GM12878 (cell line): ENCODE results near the gene PRR22. TPM values are rescaled to one million over a fixed set of nuclear protein-coding genes. Genes with fewer than 3 reads are reported as not detected.

Source experiments
- ATAC-seq: fragments of 200-7000 bp; cut with Tn5 transposase; 3 replicates; pipeline ENCODE4 v1.9.1; 2020; ENCODE audit warnings: mild to moderate bottlenecking, moderate library complexity
- BruUV-seq: library from RNA; stranded (reverse); fragments of 400-500 nt; replicated peaks from 2 replicates; lab custom pipeline; 2021; lab: Mats Ljungman, UMichigan
- CTCF ChIA-PET: fragments of 300-600 bp; sonication (Branson Sonifier 250); formaldehyde crosslinking; extraction: SDS; loops from one replicate; lab custom pipeline; 2021; ENCODE audit warnings: inconsistent platforms; lab: Yijun Ruan, JAX
- POLR2A ChIA-PET: fragments of 350-600 bp; formaldehyde crosslinking; extraction: SDS; loops from one replicate; lab custom pipeline; 2021; ENCODE audit warnings: inconsistent platforms; lab: Charles Lee
- RAD21 ChIA-PET: fragments of 300-600 bp; sonication (Branson Sonifier 250); formaldehyde crosslinking; loops from one replicate; lab custom pipeline; 2023; ENCODE audit warnings: antibody characterized with exemption; ENCODE audit not compliant: unreplicated experiment; lab: Charles Lee
- SMC1A ChIA-PET: fragments of 300-600 bp; sonication (Branson Sonifier 250); formaldehyde crosslinking; loops from one replicate; lab custom pipeline; 2023; ENCODE audit not compliant: unreplicated experiment, uncharacterized antibody; lab: Charles Lee
- DNase-seq: peaks from one replicate; pipeline ENCODE4 v3.0.0-alpha.2; 2011; ENCODE audit warnings: low read depth, low spot score
- FAIRE-seq: peaks from 3 replicates; lab custom pipeline; 2011; peaks lifted over from hg19 to GRCh38; lab: Jason Lieb, UNC
- H2AFZ ChIP-seq: 2 replicates; pipeline ENCODE4 v1.6.0; 2011; ENCODE audit warnings: low read depth, low read length, control low read depth; ENCODE audit not compliant: control insufficient read depth
- H3K27ac ChIP-seq: 2 replicates; pipeline ENCODE4 v1.5.1; 2011; ENCODE audit warnings: control low read depth; ENCODE audit not compliant: control insufficient read depth, insufficient read depth
- H3K27me3 ChIP-seq, 2 experiments: replicated peaks in 1 of 2; 2 replicates each; pipeline versions ENCODE4 v1.6.0 to v1.6.1; 2011; ENCODE audit warnings: low read length in 1 of 2; ENCODE audit not compliant: control insufficient read depth in 2 of 2, insufficient read depth in 2 of 2
- H3K36me3 ChIP-seq, 2 experiments: 2 replicates each; pipeline ENCODE4 v1.5.1; 2011; ENCODE audit warnings: low read length in 1 of 2; ENCODE audit not compliant: control insufficient read depth in 2 of 2, insufficient read depth in 2 of 2
- H3K4me1 ChIP-seq: 2 replicates; pipeline ENCODE4 v1.6.1; 2011; ENCODE audit warnings: mild to moderate bottlenecking, low read length, moderate library complexity, mixed read lengths; ENCODE audit not compliant: control insufficient read depth, insufficient read depth
- H3K4me2 ChIP-seq: 2 replicates; pipeline ENCODE4 v1.6.0; 2011; ENCODE audit warnings: control low read depth; ENCODE audit not compliant: control insufficient read depth, insufficient read depth
- H3K4me3 ChIP-seq: fragments of 200-600 bp; sonication (generic); 2 replicates; pipeline ENCODE4 v1.5.1; 2016
- H3K79me2 ChIP-seq: 2 replicates; pipeline ENCODE4 v1.6.0; 2011; ENCODE audit warnings: low read length; ENCODE audit not compliant: control insufficient read depth, insufficient read depth
- H3K9ac ChIP-seq: 2 replicates; pipeline ENCODE4 v1.8.0; 2011; ENCODE audit warnings: low read length, control low read depth, mixed read lengths; ENCODE audit not compliant: control insufficient read depth, insufficient read depth
- H3K9me3 ChIP-seq: replicated peaks from 3 replicates; pipeline ENCODE4 v1.5.1; 2011; ENCODE audit warnings: mild to moderate bottlenecking, low read length; ENCODE audit not compliant: control insufficient read depth, insufficient read depth
- H4K20me1 ChIP-seq: 2 replicates; pipeline ENCODE4 v1.6.0; 2011; ENCODE audit not compliant: control insufficient read depth, insufficient read depth
- CEBPZ ChIP-seq: fragments of 150-350 bp; IDR thresholded peaks from 2 replicates; pipeline ENCODE4 v1.6.1; 2016; ENCODE audit warnings: low read depth, low read length
- CHD4 ChIP-seq: fragments of 200-600 bp; sonication (generic); IDR thresholded peaks from 2 replicates; pipeline ENCODE4 v1.6.1; 2016; ENCODE audit warnings: mild to moderate bottlenecking
- HCFC1 ChIP-seq: fragments of 150-350 bp; IDR thresholded peaks from 2 replicates; pipeline ENCODE4 v1.6.1; 2014; ENCODE audit warnings: low read length
- HSF1 ChIP-seq: fragments of 150-350 bp; IDR thresholded peaks from 2 replicates; pipeline ENCODE4 v1.6.1; 2014; ENCODE audit warnings: mild to moderate bottlenecking, low read depth, low read length
- MEF2B ChIP-seq: fragments of 450-650 bp; IDR thresholded peaks from 2 replicates; pipeline ENCODE4 v1.6.1; 2018; ENCODE audit warnings: mild to moderate bottlenecking, moderate library complexity; ENCODE audit not compliant: partially characterized antibody, poor library complexity, severe bottlenecking
- MXI1 ChIP-seq: fragments of 150-350 bp; IDR thresholded peaks from 2 replicates; pipeline ENCODE4 v1.6.1; 2011; ENCODE audit warnings: low read depth, mild to moderate bottlenecking, inconsistent platforms, low read length, improper control_type of control experiment
- NR2C2 ChIP-seq: IDR thresholded peaks from 2 replicates; pipeline ENCODE4 v1.6.1; 2011; ENCODE audit warnings: borderline replicate concordance, low read depth; ENCODE audit not compliant: control insufficient read depth, insufficient read length
- SMARCA5 ChIP-seq: fragments of 450-650 bp; IDR thresholded peaks from 2 replicates; pipeline ENCODE4 v1.6.1; 2017; ENCODE audit warnings: mild to moderate bottlenecking
- TCF7 ChIP-seq: IDR thresholded peaks from 2 replicates; pipeline ENCODE4 v1.6.1; 2014; ENCODE audit warnings: antibody characterized with exemption, borderline replicate concordance
- WGBS: methylation state at CpG from one replicate; pipeline ENCODE4 v1.1.6; 2016; ENCODE audit warnings: low lambda C conversion rate; ENCODE audit not compliant: insufficient replicate concordance, insufficient coverage; ENCODE audit errors: missing lambda C conversion rate; 5-methylcytosine and 5-hydroxymethylcytosine counted together
- in situ Hi-C: fragments of 300-500 bp; cut with MboI; formaldehyde crosslinking; loops from 9 replicates; pipeline ENCODE4 v1.14.3; 2018; ENCODE audit warnings: mixed read lengths
- intact Hi-C: fragments of 100-400 bp; cut with micrococcal nuclease; formaldehyde crosslinking; loops from one replicate; pipeline ENCODE4 v1.14.2; 2022; ENCODE audit not compliant: unreplicated experiment
- polyA plus RNA-seq, 11 experiments: library from polyadenylated mRNA; depleted of rRNA in 4 of 11; unstranded in 6 of 11; stranded (reverse) in 5 of 11; fragments of >200 nt; fragmentation: Nextera tagmentation in 4 of 11; fragmentation: Illumina TruSeq in 1 of 11; extraction: Ambion mirVana in 4 of 11; extraction: Trizol in 1 of 11; gene quantifications; 1 replicate in 1 of 11; 2 replicates in 10 of 11; pipeline versions ENCODE4 v1.2.1 to v1.2.3, GENCODE V29; 2011 to 2016; ENCODE audit warnings: inconsistent platforms in 2 of 11, missing spikeins in 2 of 11, low read depth in 1 of 11
- total RNA-seq, 4 experiments: library from RNA; depleted of rRNA in 3 of 4; stranded (reverse); fragments of >200 nt in 3 of 4; fragmentation: Illumina TruSeq in 1 of 4; extraction: Trizol in 1 of 4; gene quantifications; 2 replicates each; pipeline versions ENCODE4 v1.2.1 to v1.2.3, GENCODE V29; 2013 to 2021
- TF ChIP-seq, protein P1 (sequence below): IDR thresholded peaks from 2 replicates; pipeline ENCODE4 v1.6.1; 2011; ENCODE audit warnings: low read depth, mild to moderate bottlenecking, low read length, moderate library complexity, borderline replicate concordance; ENCODE audit errors: extremely low read depth

PRR22 gene
- total and polyA plus RNA-seq, 10 of the 15 experiments (the other 5 are each of a cell fraction or from before 2014, with no cell fraction given), result 0.31 to 4.4 (median 1.3) TPM; not detected in 2

DNA sequence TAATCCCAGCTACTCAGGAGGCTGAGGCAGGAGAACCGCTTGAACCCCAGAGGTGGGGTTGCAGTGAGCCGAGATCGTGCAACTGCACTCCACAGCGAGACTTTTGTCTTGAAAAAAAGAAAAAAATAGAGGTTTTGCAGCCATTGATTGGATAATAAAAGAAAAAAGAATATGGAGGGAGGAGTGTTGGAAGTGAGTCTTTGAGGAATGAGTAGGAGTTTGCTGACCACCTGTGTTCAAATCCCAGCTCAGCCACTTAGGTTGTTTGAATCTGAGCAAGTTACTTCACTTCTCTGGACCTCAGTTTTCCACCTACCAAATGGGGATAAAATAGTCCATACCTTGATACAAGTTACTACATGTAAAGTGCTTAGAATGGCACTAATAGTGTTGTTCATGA lies 26.6 kb upstream of the PRR22 start:
- Histone ChIP-seq H2AFZ (no peak overlapping the region), H3K9ac (no peak overlapping the region), H3K27me3 (no peaks in the 10 kb centered on the region; a peak in 1 of 4 replicates), H3K4me2 (no peak overlapping the region), H3K79me2 (no peaks in the 10 kb centered on the region), H3K27ac (no peak overlapping the region), H4K20me1 (no peaks in the 10 kb centered on the region), H3K4me1 (no peaks in the 10 kb centered on the region), H3K4me3 (no peak overlapping the region), H3K9me3 (no peaks in the 10 kb centered on the region), H3K36me3 (no peaks in the 10 kb centered on the region)
- intact Hi-C loops (no loop called here), in situ Hi-C loops (no loop called here)
- RAD21 ChIA-PET, result no interaction called here
- CTCF ChIA-PET, result no interaction called here
- FAIRE-seq, result no peak
- POLR2A ChIA-PET, result no interaction called here
- no peak for ATAC-seq
- TF ChIP-seq SMARCA5, result no peak
- no peak for TF ChIP-seq CHD4
- TF ChIP-seq TCF7, result no peak
- TF ChIP-seq CEBPZ, result no peak
- TF ChIP-seq, protein P1, sequence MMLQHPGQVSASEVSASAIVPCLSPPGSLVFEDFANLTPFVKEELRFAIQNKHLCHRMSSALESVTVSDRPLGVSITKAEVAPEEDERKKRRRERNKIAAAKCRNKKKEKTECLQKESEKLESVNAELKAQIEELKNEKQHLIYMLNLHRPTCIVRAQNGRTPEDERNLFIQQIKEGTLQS, result no peak
- TF ChIP-seq MEF2B, result no peak
- no peak for TF ChIP-seq HCFC1
- TF ChIP-seq MXI1, result no peak
- TF ChIP-seq NR2C2, result no peak
- TF ChIP-seq HSF1, result no peak
- BruUV-seq, result no TSS peak
- WGBS, result 66% methylated on average over 4 of the region's 4 CpGs
- SMC1A ChIA-PET, result no interaction called here
- no peak for DNase-seq
